Keratinocyte (primary cell): Measurements from ENCODE around the gene ZNF260. TPM values are rescaled to one million over a fixed set of nuclear protein-coding genes. Genes with fewer than 3 reads are reported as not detected.

Experiments
- DNase-seq: peaks from one replicate; pipeline ENCODE4 v3.0.0-alpha.2; 2011; ENCODE audit warnings: low read depth, missing footprints, low spot score
- FAIRE-seq: peaks from 2 replicates; lab custom pipeline; 2011; peaks lifted over from hg19 to GRCh38; lab: Jason Lieb, UNC
- H2AFZ ChIP-seq: 2 replicates; pipeline ENCODE4 v1.6.0; 2012; ENCODE audit warnings: low read length, control low read depth, inconsistent platforms; ENCODE audit not compliant: control insufficient read depth
- H3K27ac ChIP-seq: 2 replicates; pipeline ENCODE4 v1.5.1; 2011; ENCODE audit warnings: low read length; ENCODE audit not compliant: control insufficient read depth, insufficient read depth
- H3K27me3 ChIP-seq: 3 replicates; pipeline ENCODE4 v1.6.0; 2011; ENCODE audit warnings: low read length; ENCODE audit not compliant: control insufficient read depth, insufficient read depth; ENCODE audit errors: extremely low read depth
- H3K36me3 ChIP-seq, 2 experiments: 2 replicates in 1 of 2; 3 replicates in 1 of 2; pipeline ENCODE4 v1.5.1; 2011; ENCODE audit warnings: low read length in 2 of 2, mild to moderate bottlenecking in 1 of 2; ENCODE audit not compliant: control insufficient read depth in 2 of 2, insufficient read depth in 2 of 2; ENCODE audit errors: extremely low read depth in 1 of 2
- H3K4me1 ChIP-seq: 3 replicates; pipeline ENCODE4 v1.5.1; 2011; ENCODE audit warnings: low read length; ENCODE audit not compliant: control insufficient read depth, insufficient read depth; ENCODE audit errors: extremely low read depth
- H3K4me2 ChIP-seq: 3 replicates; pipeline ENCODE4 v1.6.0; 2011; ENCODE audit warnings: low read depth, low read length; ENCODE audit not compliant: control insufficient read depth, insufficient read depth; ENCODE audit errors: extremely low read depth
- H3K4me3 ChIP-seq, 3 experiments: fragments of 200-600 bp in 1 of 3; sonication (generic) in 1 of 3; 2 replicates in 2 of 3; 3 replicates in 1 of 3; pipeline ENCODE4 v1.5.1; 2011 to 2016; ENCODE audit warnings: low read length in 3 of 3, mild to moderate bottlenecking in 3 of 3, control low read depth in 2 of 3, inconsistent platforms in 1 of 3, low read depth in 1 of 3, mixed read lengths in 1 of 3, mixed run types in 1 of 3, moderate library complexity in 1 of 3; ENCODE audit not compliant: control insufficient read depth in 2 of 3, insufficient read depth in 2 of 3; ENCODE audit errors: extremely low read depth in 1 of 3
- H3K79me2 ChIP-seq: 2 replicates; pipeline ENCODE4 v1.6.0; 2012; ENCODE audit warnings: low read length; ENCODE audit not compliant: control insufficient read depth, insufficient read depth
- H3K9ac ChIP-seq: 3 replicates; pipeline ENCODE4 v1.6.0; 2011; ENCODE audit warnings: low read length; ENCODE audit not compliant: control insufficient read depth, insufficient read depth; ENCODE audit errors: extremely low read depth
- H3K9me1 ChIP-seq: 3 replicates; pipeline ENCODE4 v1.6.0; 2011; ENCODE audit warnings: low read length; ENCODE audit not compliant: control insufficient read depth, insufficient read depth; ENCODE audit errors: extremely low read depth
- H3K9me3 ChIP-seq: 2 replicates; pipeline ENCODE4 v1.5.1; 2012; ENCODE audit warnings: low read depth, low read length; ENCODE audit not compliant: control insufficient read depth
- H4K20me1 ChIP-seq: 3 replicates; pipeline ENCODE4 v1.6.0; 2011; ENCODE audit warnings: low read length; ENCODE audit not compliant: control insufficient read depth, insufficient read depth; ENCODE audit errors: extremely low read depth
- EZH2 ChIP-seq: IDR thresholded peaks from one replicate; pipeline ENCODE4 v1.6.1; 2012; ENCODE audit warnings: inconsistent platforms, mild to moderate bottlenecking, low read length, moderate library complexity
- dilution Hi-C: fragments of 300-500 bp; cut with MboI; formaldehyde crosslinking; loops from one replicate; pipeline ENCODE4 v1.7.0; 2020; ENCODE audit warnings: low sequenced_read_pairs; ENCODE audit not compliant: extremely low pct_ligation_motif_present
- polyA plus RNA-seq, 5 experiments: library from polyadenylated mRNA; depleted of rRNA in 3 of 5; stranded (reverse) in 3 of 5; stranded (forward) in 1 of 5; unstranded in 1 of 5; fragments of >200 nt; gene quantifications; 1 replicate in 1 of 5; 2 replicates in 3 of 5; 3 replicates in 1 of 5; pipeline versions ENCODE4 v1.2.1 to v1.2.3, GENCODE V29; 2011 to 2012; ENCODE audit warnings: missing spikeins in 2 of 5, low read depth in 1 of 5, low replicate concordance in 1 of 5
- TF ChIP-seq, protein P1 (sequence below), 3 experiments: IDR thresholded peaks in 1 of 3; conservative IDR thresholded peaks in 1 of 3; optimal IDR thresholded peaks in 1 of 3; 2 replicates in 2 of 3; 3 replicates in 1 of 3; pipeline versions ENCODE3 to v1.5.1; 2011; ENCODE audit warnings: low read length in 3 of 3, mild to moderate bottlenecking in 3 of 3, moderate library complexity in 2 of 3, control low read depth in 1 of 3, inconsistent platforms in 1 of 3; ENCODE audit not compliant: insufficient read depth in 2 of 3; ENCODE audit errors: extremely low read depth in 1 of 3

Gene ZNF260
- polyA plus RNA-seq, 1 donor (not counting 4 experiments of a cell fraction or from before 2014, with no cell fraction given): 11.3 TPM

GRCh38 chr19:36501973-36502372 is 26.1 kb downstream of the ZNF260 start:
- H3K4me1 ChIP-seq: no peaks in the 10 kb centered on the region
- no peaks in the 10 kb centered on the region for H3K36me3 ChIP-seq
- no peaks in the 10 kb centered on the region for H3K79me2 ChIP-seq
- no peak overlapping the region for H2AFZ ChIP-seq
- no peaks in the 10 kb centered on the region for H4K20me1 ChIP-seq
- TF ChIP-seq, protein P1, sequence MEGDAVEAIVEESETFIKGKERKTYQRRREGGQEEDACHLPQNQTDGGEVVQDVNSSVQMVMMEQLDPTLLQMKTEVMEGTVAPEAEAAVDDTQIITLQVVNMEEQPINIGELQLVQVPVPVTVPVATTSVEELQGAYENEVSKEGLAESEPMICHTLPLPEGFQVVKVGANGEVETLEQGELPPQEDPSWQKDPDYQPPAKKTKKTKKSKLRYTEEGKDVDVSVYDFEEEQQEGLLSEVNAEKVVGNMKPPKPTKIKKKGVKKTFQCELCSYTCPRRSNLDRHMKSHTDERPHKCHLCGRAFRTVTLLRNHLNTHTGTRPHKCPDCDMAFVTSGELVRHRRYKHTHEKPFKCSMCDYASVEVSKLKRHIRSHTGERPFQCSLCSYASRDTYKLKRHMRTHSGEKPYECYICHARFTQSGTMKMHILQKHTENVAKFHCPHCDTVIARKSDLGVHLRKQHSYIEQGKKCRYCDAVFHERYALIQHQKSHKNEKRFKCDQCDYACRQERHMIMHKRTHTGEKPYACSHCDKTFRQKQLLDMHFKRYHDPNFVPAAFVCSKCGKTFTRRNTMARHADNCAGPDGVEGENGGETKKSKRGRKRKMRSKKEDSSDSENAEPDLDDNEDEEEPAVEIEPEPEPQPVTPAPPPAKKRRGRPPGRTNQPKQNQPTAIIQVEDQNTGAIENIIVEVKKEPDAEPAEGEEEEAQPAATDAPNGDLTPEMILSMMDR (optimal IDR thresholded peaks at IDR 0.05 in 1 of 3, IDR thresholded peaks at IDR 0.05 in 1 of 3, conservative IDR thresholded peaks at IDR 0.05 in 1 of 3; ENCODE audit: extremely low read depth in 1 of 3, insufficient read depth in 2 of 3, low read length in 3 of 3): no peak
- no peak for TF ChIP-seq EZH2
- H3K9me1 ChIP-seq: no peaks in the 10 kb centered on the region
- H3K9me3 ChIP-seq: peaks cover 1% of the 10 kb centered on the region
- H3K27me3 ChIP-seq: no peaks in the 10 kb centered on the region
- dilution Hi-C loops: no loop called here
- no peak for FAIRE-seq
- no peak overlapping the region for H3K9ac ChIP-seq
- H3K4me2 ChIP-seq: no peak overlapping the region
- no peak overlapping the region for H3K4me3 ChIP-seq
- DNase-seq: no peak
- H3K27ac ChIP-seq: no peak overlapping the region

DNA sequence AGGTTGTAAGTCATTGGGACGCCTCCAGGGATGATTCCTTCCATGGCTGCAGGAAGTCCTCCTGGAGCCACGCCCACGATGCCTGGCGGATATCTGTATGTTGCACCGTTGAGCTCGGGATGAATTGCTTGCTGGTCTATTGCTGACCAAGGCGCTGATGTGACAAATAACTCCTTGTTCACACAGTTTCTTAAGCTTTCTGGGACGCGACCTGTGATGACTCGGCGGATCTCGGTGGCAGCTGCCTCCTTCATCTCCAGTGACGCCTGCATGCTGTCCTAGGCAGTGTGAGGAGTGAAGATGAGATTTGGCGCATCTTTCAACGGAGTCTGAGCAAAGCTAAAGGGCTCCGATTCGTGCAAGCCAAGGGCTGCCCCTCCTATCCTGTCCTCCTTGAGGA is 31.1 kb downstream of the ZNF260 start:
- no peak overlapping the region for H3K4me2 ChIP-seq
- no peak overlapping the region for H3K9ac ChIP-seq
- no peaks in the 10 kb centered on the region for H4K20me1 ChIP-seq
- no peak overlapping the region for H2AFZ ChIP-seq
- no peaks in the 10 kb centered on the region for H3K27me3 ChIP-seq
- DNase-seq: no peak
- dilution Hi-C loops: no loop called here
- H3K79me2 ChIP-seq: no peaks in the 10 kb centered on the region
- no peak for TF ChIP-seq EZH2
- TF ChIP-seq, protein P1 (optimal IDR thresholded peaks at IDR 0.05 in 1 of 3, IDR thresholded peaks at IDR 0.05 in 1 of 3, conservative IDR thresholded peaks at IDR 0.05 in 1 of 3; ENCODE audit: extremely low read depth in 1 of 3, insufficient read depth in 2 of 3, low read length in 3 of 3): no peak
- no peak overlapping the region for H3K27ac ChIP-seq
- H3K9me1 ChIP-seq: no peaks in the 10 kb centered on the region
- FAIRE-seq: peak; percentile 32
- H3K4me1 ChIP-seq: no peaks in the 10 kb centered on the region
- H3K36me3 ChIP-seq: no peaks in the 10 kb centered on the region
- peaks cover 3% of the 10 kb centered on the region for H3K9me3 ChIP-seq
- H3K4me3 ChIP-seq: no peak overlapping the region
